Measurements from ENCODE around the gene USP48.

The USP48 gene

GRCh38 chr1:21813542-21813941, 30.6 kb upstream of the USP48 start:
- Histone ChIP-seq H3K36me3 (ENCODE audit: control insufficient read depth, insufficient read depth, low read length) (no peaks in the 10 kb centered on the region), H3K27me3 (replicated peaks; ENCODE audit: control insufficient read depth, insufficient read depth, low read length) (no peaks in the 10 kb centered on the region), H3K4me3 (replicated peaks; ENCODE audit: low read depth, low read length) (no peak overlapping the region)
- no peak for TF ChIP-seq CTCF (IDR thresholded peaks at IDR 0.05; ENCODE audit: insufficient read depth, low read length, poor library complexity, severe bottlenecking)
- DNase-seq (ENCODE audit: extremely low read depth, insufficient read length), result no peak

DNA sequence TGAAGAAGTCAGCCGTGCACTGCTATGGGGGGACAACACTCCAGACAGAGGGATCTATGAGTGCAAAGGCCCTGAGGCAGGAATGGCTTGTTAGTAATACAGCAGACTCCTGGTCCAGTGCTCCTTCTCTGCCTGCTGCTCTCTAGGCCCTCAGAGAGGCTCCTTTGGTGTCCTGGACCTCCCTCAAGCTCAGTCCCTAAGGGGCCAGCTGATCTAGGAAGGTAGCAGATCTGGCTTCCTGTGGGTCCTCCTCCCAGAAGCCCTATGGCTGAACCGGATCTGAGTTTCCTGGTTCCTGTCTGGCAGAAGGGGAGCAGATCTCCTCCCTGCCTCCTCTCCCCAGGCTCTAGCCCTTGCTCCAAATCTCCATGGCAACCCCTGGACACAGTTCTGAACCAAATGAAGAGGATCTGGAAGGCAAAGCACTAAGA, 28.9 kb upstream of the USP48 start, which contains the start of gene LDLRAD2:
LDLRAD2 (plus strand) TSS at position 391 of the 431 bp plus-strand sequence. CDS start 187 bp downstream, outside the sequence.
- no peak for DNase-seq (ENCODE audit: extremely low read depth, insufficient read length)
- no peak within 1 kb of the TSS for H3K4me3 ChIP-seq (replicated peaks; ENCODE audit: low read depth, low read length)
- H3K27me3 ChIP-seq (replicated peaks; ENCODE audit: control insufficient read depth, insufficient read depth, low read length), result no peaks in the 10 kb centered on the region
- no peak for TF ChIP-seq CTCF (IDR thresholded peaks at IDR 0.05; ENCODE audit: insufficient read depth, low read length, poor library complexity, severe bottlenecking)
- no peaks in the 10 kb centered on the region for H3K36me3 ChIP-seq (ENCODE audit: control insufficient read depth, insufficient read depth, low read length)

DNA sequence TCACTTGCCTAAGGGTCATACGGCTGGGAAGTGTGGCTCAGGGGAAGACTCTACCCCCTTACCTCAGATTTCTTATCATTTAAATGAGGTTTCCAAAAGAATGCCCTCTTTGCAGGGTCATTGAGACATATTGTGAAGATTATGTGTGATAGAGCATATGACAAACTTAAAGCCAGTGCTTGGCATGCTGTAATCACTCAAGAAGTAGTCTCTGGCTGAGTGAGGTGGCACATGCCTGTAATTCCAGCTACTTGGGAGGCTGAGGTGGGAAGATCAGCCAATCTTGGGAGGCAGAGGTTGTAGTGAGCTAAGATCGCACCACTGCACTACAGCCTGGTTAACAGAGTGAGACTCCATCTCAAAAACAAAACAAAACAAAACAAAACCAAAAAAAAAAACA, 21.6 kb upstream of the USP48 start:
- Histone ChIP-seq H3K36me3 (ENCODE audit: control insufficient read depth, insufficient read depth, low read length) (no peaks in the 10 kb centered on the region), H3K27me3 (replicated peaks; ENCODE audit: control insufficient read depth, insufficient read depth, low read length) (no peaks in the 10 kb centered on the region), H3K4me3 (replicated peaks; ENCODE audit: low read depth, low read length) (no peak overlapping the region)
- TF ChIP-seq CTCF (IDR thresholded peaks at IDR 0.05; ENCODE audit: insufficient read depth, low read length, poor library complexity, severe bottlenecking), result no peak
- DNase-seq (ENCODE audit: extremely low read depth, insufficient read length), result no peak

DNA sequence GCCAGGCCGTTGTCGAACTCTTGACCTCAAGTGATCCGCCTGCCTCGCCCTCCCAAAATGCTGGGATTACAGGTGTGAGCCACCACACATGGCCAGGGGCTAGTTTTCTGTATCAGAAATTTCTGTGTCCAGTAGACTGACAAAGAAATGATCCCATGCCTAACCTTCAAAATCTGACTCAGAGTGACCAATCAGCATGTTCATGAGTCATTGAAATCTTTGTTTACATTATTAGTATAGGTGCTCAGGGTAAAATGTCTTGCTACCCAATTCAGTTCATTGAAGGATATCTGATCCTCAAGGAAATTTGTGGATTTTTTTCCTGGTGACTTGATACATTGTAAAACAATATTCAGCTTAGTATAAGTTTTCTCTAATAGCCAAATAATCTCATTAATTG, 18.2 kb upstream of the USP48 start:
- TF ChIP-seq CTCF (IDR thresholded peaks at IDR 0.05; ENCODE audit: insufficient read depth, low read length, poor library complexity, severe bottlenecking), result no peak
- DNase-seq (ENCODE audit: extremely low read depth, insufficient read length), result no peak
- Histone ChIP-seq H3K36me3 (ENCODE audit: control insufficient read depth, insufficient read depth, low read length) (no peaks in the 10 kb centered on the region), H3K27me3 (replicated peaks; ENCODE audit: control insufficient read depth, insufficient read depth, low read length) (no peaks in the 10 kb centered on the region), H3K4me3 (replicated peaks; ENCODE audit: low read depth, low read length) (no peak overlapping the region)

- no peaks in the 10 kb centered on the region for H3K36me3 ChIP-seq (ENCODE audit: control insufficient read depth, insufficient read depth, low read length)
- DNase-seq (ENCODE audit: extremely low read depth, insufficient read length), result no peak
- H3K4me3 ChIP-seq (replicated peaks; ENCODE audit: low read depth, low read length), result no peak overlapping the region
- TF ChIP-seq CTCF (IDR thresholded peaks at IDR 0.05; ENCODE audit: insufficient read depth, low read length, poor library complexity, severe bottlenecking), result no peak
- no peaks in the 10 kb centered on the region for H3K27me3 ChIP-seq (replicated peaks; ENCODE audit: control insufficient read depth, insufficient read depth, low read length)
Observed at GRCh38 chr1:21799730-21800129, 16.8 kb upstream of the USP48 start.

DNA sequence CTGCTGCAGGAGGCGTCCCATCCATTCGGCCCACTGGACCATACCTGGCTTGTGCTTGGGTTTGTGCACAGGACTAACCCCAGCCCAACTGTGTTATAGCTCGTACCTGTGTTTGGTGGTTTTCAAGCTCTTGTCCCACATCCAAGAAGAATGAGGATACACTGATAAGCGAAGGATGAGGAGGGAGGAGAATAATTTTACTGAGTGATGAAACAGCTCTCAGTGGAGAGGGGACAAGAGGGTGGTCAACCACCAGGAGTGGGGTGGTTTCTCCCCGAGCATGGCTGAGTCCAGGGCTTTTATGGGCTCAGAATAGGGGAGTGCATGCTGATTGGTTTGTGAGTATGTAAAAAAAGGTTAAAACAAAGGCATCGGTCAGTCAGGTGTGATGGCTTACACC, 12.1 kb upstream of the USP48 start:
- DNase-seq (ENCODE audit: extremely low read depth, insufficient read length), result no peak
- Histone ChIP-seq H3K4me3 (replicated peaks; ENCODE audit: low read depth, low read length) (no peak overlapping the region), H3K36me3 (ENCODE audit: control insufficient read depth, insufficient read depth, low read length) (no peaks in the 10 kb centered on the region), H3K27me3 (replicated peaks; ENCODE audit: control insufficient read depth, insufficient read depth, low read length) (no peaks in the 10 kb centered on the region)
- TF ChIP-seq CTCF (IDR thresholded peaks at IDR 0.05; ENCODE audit: insufficient read depth, low read length, poor library complexity, severe bottlenecking), result no peak
